KG1 (cell line): ENCODE data around the gene C6.
"Not testable (repeated sequence)": the region's sequence is repeated elsewhere in the genome, so short reads cannot be mapped to it uniquely, and the experiment has no call there.

ENCODE experiments used
- DNase-seq: peaks from one replicate; lab custom pipeline; 2025; lab: John Stamatoyannopoulos, UW

The C6 gene

GRCh38 chr5:41213340-41213739, at the start of gene C6:
Gene C6, minus strand, starts transcription at chr5:41213532. Its CDS starts 10,302 bp downstream, at chr5:41203230.
- no peak for DNase-seq

- DNase-seq, result no peak
Measured at GRCh38 chr5:41256400-41256799, 43.1 kb upstream of the C6 start.

DNA sequence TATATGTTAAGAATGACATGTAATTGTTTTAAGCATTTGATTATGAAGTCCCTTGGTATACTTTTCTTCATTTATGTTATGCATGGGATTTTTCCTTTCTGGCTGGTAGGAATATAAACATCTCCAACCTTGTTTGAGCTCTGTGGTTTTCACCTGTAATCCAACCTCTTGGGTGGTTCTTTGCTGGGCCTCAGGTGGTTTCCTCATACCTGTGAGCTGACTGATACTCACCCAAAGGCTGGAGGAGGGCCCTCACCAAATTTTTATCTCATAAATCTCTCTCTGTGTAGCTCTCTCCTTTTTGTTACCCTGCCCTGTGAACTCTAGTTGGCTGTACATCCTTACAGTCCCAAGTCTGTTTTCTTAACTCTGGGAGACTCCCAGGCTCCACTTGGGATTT, 39.8 kb upstream of the C6 start:
- DNase-seq, result no peak

DNA sequence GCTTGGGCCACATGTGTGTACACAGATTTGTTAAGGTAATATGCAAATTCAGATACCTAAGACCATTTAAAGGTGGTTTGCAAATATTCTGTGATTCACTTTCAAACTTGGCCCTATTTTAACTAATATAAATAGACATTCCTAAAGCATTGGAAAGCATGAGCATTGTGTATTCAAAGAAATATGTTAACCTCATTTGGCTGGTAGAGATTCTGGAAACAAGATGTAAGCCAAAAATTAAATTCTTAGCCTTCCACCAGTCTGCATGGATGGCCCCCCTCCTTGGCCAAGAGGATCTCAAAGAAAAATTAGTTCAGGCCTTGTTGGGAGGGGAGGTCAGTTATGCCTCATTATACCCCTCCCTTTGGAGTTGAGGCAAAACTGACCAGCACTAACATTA, 38.7 kb upstream of the C6 start:
- DNase-seq, result no peak

DNA sequence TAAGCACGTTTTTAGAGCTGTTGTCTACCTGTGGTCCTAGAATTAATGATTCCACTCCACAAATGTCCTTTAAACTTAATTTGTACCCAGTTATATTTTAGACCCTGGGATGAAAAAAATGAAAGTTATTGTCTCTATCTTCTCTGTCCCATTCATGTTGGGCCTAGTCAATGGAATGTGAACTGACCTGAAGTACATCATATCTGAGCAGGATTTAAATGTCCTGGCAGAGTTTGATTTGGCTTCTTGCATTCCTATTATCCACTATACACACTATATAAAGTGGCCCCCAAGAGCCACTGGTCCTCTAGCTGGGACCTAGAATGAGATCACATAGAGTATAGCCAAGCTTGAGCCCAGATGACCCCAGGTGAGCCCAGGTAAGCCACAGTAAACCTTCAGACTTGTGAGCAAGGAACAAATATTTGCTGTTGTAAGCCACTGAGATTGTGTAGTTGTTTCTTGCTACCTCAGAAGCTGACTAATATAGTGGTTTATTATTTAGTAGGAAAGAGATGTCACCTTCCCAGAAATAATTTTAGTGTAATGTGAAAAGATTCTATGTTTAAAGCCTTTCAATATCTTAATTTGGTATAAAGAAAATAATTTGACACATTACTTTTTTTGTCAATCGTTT, 37.1 kb upstream of the C6 start:
- DNase-seq, result no peak

DNA sequence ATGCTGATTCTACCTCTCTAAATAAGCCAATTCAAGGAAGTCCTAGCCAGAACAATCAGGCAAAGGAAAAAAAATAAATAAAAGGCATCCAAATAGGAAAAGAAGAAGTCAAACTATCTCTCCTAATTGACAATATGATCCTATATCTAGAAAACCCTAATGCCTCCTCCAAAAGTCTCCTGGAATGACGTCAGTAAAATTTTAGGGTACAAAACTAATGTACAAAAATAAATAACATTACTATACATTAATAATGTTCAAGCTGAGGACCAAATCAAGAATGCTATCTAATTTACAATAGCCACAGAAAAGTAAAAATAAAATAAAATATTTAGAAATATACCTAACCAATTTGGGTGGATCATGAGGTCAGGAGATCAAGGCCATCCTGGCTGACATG, 33.8 kb upstream of the C6 start:
- DNase-seq, result no peak

DNA sequence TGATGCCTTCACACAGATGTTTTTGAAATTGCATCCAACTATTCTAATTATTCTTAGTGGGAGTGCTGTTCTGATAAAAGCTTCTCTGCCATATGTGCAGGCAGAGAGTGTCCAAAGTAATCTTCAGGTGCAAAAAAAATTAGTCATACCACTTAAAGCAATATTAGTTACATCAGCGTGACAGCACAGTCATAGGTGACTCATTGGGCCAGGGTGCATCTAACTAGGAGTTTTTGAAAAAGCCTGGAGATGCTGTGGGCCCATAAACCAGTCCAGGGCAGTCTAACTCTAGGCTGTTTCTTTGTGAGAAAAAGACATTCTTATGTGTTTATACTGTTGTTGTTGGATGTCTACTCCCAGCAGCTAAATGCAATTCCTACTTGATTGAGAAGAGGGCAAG, 33.0 kb upstream of the C6 start:
- no peak for DNase-seq

DNA sequence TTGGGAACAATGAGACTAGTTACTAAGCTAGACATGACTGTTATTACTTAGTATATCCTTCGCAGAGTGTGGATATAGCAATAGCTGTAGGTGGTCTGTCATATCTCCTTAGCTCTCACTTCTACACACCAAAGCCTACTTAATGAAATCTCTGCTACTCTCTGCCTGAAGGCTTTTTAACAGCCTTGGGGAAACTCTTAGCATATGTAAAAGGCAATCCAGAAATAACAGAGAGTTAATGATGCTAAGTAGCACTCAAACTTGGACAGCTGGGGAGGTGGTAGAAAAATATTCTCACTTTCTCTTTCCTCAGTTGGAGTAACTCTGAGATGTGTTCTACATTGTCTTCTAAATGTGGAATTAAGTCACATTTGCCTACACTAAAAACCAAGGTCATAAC, 30.2 kb upstream of the C6 start:
- no peak for DNase-seq

DNA sequence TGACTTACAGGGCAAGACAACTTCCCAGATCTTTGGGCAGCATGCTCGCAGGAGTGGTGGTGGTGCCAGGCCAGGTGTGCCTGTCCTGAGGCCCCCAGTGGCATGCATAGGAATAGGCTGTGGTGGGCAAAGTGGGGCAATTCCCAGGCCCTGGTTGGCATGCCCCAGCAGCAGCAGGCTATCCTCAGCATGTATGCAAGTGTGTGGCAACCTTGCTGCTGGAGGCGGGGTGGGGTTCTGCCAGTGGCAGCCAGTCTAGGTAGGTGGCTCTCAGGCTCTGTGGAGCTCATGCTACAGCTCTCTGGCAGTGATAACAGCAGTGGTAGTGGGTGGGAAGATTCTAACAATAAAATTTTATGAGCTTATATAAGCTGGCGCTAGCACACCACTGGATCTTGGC, 27.7 kb upstream of the C6 start:
- DNase-seq, result no peak

GRCh38 chr5:41240390-41240789, 27.1 kb upstream of the C6 start:
- DNase-seq, result no peak

DNA sequence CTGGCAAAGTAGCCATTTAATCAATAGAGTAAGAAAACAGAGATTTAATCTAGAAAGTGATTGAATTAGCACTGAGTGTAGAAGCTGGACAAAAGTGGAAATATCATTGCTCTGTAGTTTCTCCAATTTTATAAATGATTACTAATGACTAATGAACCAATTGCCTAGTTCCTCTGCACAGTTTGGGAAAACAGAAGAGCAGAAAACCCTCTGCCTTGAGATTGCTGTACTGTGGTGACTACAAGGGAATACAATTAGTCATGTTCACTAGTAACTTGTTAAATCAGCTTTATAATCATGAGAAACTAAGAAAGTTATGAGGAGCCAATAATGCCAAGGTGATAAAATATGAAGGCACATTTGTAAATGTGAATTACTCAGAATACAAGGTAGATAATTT, 21.1 kb upstream of the C6 start:
- DNase-seq, result no peak

- no peak for DNase-seq
Measured at GRCh38 chr5:41232797-41233196, 19.5 kb upstream of the C6 start.

- DNase-seq, result not testable (repeated sequence)
Measured at GRCh38 chr5:41230276-41230675, 16.9 kb upstream of the C6 start.

DNA sequence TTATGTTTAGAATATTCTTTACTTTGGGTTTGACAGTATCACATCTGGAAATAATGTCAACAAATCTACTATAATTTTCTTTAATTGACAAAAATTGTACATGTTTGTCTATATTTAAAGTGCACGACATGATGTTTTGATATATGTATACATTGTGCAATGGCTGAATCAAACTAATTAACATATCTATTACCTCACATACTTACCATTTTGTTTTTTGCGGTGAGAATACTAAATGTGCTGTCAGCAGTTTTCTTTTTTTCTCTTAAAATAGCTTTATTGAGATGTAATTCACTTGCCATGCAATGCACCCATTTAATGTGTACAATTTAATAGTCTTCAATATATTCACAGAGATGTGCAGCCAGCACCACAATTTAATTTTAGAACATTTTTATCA, 10.6 kb upstream of the C6 start:
- DNase-seq, result no peak

GRCh38 chr5:41219658-41220269, 6.4 kb upstream of the C6 start:
- DNase-seq, result no peak

- DNase-seq, result no peak
Measured at GRCh38 chr5:41218929-41219657, 5.8 kb upstream of the C6 start.

DNA sequence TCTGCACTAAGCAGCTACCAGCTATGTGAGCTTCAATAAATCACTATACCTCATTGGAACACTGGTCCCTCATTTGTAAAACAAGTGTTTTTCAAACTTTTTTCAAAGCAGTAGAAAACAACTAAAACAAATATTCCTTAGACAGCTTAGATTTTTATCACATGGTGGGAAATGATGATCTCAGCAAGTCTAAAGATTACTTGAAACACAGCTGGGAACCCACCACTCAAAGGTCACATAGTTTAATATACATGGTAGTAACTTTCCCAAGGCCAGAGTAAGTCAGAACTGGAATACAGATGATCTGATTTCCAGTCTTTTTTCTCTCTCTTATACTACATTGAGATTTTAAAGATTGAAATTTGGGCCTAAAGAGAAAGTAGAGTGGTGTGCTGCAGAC, 850 bp upstream of the C6 start:
- DNase-seq, result no peak

DNA sequence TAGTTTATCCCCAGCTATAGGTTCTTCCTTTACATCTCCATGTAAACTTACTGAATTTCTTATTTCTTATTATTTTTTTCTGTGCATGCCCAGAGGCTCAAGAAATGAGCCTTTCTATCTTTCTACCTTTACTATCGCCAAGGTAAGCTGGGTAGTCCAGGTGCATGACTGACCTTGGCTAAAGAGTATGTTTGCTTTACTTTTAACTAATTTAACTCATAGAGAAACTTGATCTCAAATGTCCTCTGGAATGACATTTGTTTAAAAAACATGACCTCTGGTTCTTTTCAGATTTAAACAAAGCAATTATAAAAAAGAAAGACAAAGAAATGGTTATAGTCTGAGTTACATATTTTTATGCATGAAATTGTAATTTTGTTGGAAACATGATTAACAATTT, 397 bp downstream of the C6 start:
- no peak for DNase-seq

GRCh38 chr5:41211417-41211816, 1.9 kb downstream of the C6 start:
- DNase-seq, result no peak

GRCh38 chr5:41205475-41205874, 7.9 kb downstream of the C6 start:
- not testable (repeated sequence) for DNase-seq

- DNase-seq, result no peak
Measured at GRCh38 chr5:41203033-41203432, 10.3 kb downstream of the C6 start.

DNA sequence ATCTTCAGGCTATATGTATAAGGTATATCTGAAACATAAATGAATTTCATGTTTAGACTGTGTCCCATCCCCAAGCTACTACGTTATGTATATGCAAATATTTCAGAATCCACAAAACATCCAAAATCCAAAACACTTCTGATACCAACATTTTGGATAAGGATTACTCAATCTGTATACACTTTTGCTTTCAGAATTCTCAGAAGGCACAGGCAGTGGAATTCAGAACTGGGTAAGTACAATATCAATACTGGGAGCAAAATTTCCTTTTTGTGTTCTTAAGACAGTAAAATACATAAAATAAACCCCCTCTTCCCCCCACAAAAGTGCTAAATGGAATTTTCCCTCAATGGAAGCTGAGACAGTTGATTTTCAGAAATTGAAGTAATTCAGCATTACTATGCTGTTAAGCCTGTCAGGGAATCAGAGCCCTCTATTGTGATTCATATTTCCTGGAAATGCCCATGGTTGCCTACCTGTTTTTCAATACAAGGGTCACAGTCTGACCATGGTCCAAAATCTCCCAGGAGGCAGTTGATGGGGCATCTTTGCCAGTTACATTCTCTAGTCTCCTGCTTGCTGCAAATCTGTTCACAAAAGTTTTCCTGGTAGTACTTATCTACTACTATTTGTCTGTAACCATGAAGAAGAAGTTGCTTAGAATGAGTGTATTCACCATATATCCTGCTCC, 12.1 kb downstream of the C6 start:
- no peak for DNase-seq

- no peak for DNase-seq
Measured at GRCh38 chr5:41200506-41200905, 12.8 kb downstream of the C6 start.
